GM12878 (cell line): Measurements from ENCODE around the gene DNAJC18. TPM values are rescaled to one million over a fixed set of nuclear protein-coding genes. Genes with fewer than 3 reads are reported as not detected.

ENCODE experiments used
- ATF2 ChIP-seq: IDR thresholded peaks from 2 replicates; pipeline ENCODE4 v1.6.1; 2012; ENCODE audit warnings: low read length, inconsistent platforms
- ATF7 ChIP-seq: fragments of 450-650 bp; IDR thresholded peaks from 2 replicates; pipeline ENCODE4 v1.6.1; 2016; ENCODE audit warnings: low read depth, mild to moderate bottlenecking
- BMI1 ChIP-seq: fragments of 450-650 bp; IDR thresholded peaks from 2 replicates; pipeline ENCODE4 v1.6.1; 2016; ENCODE audit warnings: mild to moderate bottlenecking, moderate library complexity, borderline replicate concordance
- CHD4 ChIP-seq: fragments of 200-600 bp; sonication (generic); IDR thresholded peaks from 2 replicates; pipeline ENCODE4 v1.6.1; 2016; ENCODE audit warnings: mild to moderate bottlenecking
- ETV6 ChIP-seq, 2 experiments: fragments of 450-650 bp in 1 of 2; IDR thresholded peaks in 1 of 2; conservative IDR thresholded peaks in 1 of 2; 2 replicates each; pipeline ENCODE4 v1.6.1; 2014; ENCODE audit warnings: antibody characterized with exemption in 1 of 2, borderline replicate concordance in 1 of 2, low read depth in 1 of 2, mild to moderate bottlenecking in 1 of 2, moderate library complexity in 1 of 2
- FOS ChIP-seq: IDR thresholded peaks from 3 replicates; pipeline ENCODE4 v1.6.1; 2011; ENCODE audit warnings: borderline replicate concordance; ENCODE audit not compliant: insufficient read length; ENCODE audit errors: extremely low read depth
- GABPA ChIP-seq: IDR thresholded peaks from 2 replicates; pipeline ENCODE4 v1.6.1; 2014; ENCODE audit warnings: antibody characterized with exemption, low read depth, mild to moderate bottlenecking, inconsistent platforms
- KAT2A ChIP-seq: conservative IDR thresholded peaks from 2 replicates; pipeline ENCODE4 v1.6.1; 2011; ENCODE audit warnings: low read depth, low read length; ENCODE audit not compliant: control insufficient read depth
- LARP7 ChIP-seq: fragments of 450-650 bp; IDR thresholded peaks from 2 replicates; pipeline ENCODE4 v1.6.1; 2017; ENCODE audit warnings: mild to moderate bottlenecking
- NFXL1 ChIP-seq: fragments of 450-650 bp; IDR thresholded peaks from 2 replicates; pipeline ENCODE4 v1.6.1; 2017; ENCODE audit warnings: antibody characterized with exemption, mild to moderate bottlenecking, borderline replicate concordance
- PAX5 ChIP-seq: IDR thresholded peaks from 2 replicates; pipeline ENCODE4 v1.6.1; 2011; ENCODE audit warnings: low read depth, low read length, borderline replicate concordance
- POLR2A ChIP-seq: IDR thresholded peaks from 2 replicates; pipeline ENCODE4 v1.6.1; 2011; ENCODE audit warnings: low read depth, mild to moderate bottlenecking, low read length
- PRDM15 ChIP-seq: fragments of 450-650 bp; formaldehyde crosslinking; IDR thresholded peaks from 2 replicates; pipeline ENCODE4 v1.4.0; 2020; ENCODE audit warnings: mild to moderate bottlenecking, moderate library complexity
- RAD51 ChIP-seq: fragments of 450-650 bp; IDR thresholded peaks from 2 replicates; pipeline ENCODE4 v1.6.1; 2016; ENCODE audit warnings: moderate library complexity, mild to moderate bottlenecking, inconsistent platforms
- RBBP5 ChIP-seq: fragments of 200-600 bp; sonication (generic); conservative IDR thresholded peaks from 2 replicates; pipeline ENCODE4 v1.6.1; 2016
- REST ChIP-seq: IDR thresholded peaks from 2 replicates; pipeline ENCODE4 v1.6.1; 2012; ENCODE audit warnings: mild to moderate bottlenecking, low read depth, low read length
- RUNX3 ChIP-seq: IDR thresholded peaks from 2 replicates; pipeline ENCODE4 v1.6.1; 2012; ENCODE audit warnings: low read length, inconsistent platforms
- SMC3 ChIP-seq: IDR thresholded peaks from 2 replicates; pipeline ENCODE4 v1.6.1; 2011; ENCODE audit warnings: low read length, improper control_type of control experiment, borderline replicate concordance
- SRF ChIP-seq, 2 experiments: IDR thresholded peaks; 2 replicates each; pipeline ENCODE4 v1.6.1; 2011; ENCODE audit warnings: low read depth in 2 of 2, low read length in 2 of 2, mild to moderate bottlenecking in 1 of 2, moderate library complexity in 1 of 2
- WRNIP1 ChIP-seq: IDR thresholded peaks from 2 replicates; pipeline ENCODE4 v1.6.1; 2011; ENCODE audit warnings: low read depth, low read length, improper control_type of control experiment, borderline replicate concordance
- ZBED1 ChIP-seq: IDR thresholded peaks from 2 replicates; pipeline ENCODE4 v1.6.1; 2016; ENCODE audit warnings: borderline replicate concordance
- ZNF217 ChIP-seq: fragments of 450-650 bp; IDR thresholded peaks from 2 replicates; pipeline ENCODE4 v1.6.1; 2017; ENCODE audit warnings: antibody characterized with exemption, mild to moderate bottlenecking
- polyA plus RNA-seq, 11 experiments: library from polyadenylated mRNA; depleted of rRNA in 4 of 11; unstranded in 6 of 11; stranded (reverse) in 5 of 11; fragments of >200 nt; fragmentation: Nextera tagmentation in 4 of 11; fragmentation: Illumina TruSeq in 1 of 11; extraction: Ambion mirVana in 4 of 11; extraction: Trizol in 1 of 11; gene quantifications; 1 replicate in 1 of 11; 2 replicates in 10 of 11; pipeline versions ENCODE4 v1.2.1 to v1.2.3, GENCODE V29; 2011 to 2016; ENCODE audit warnings: inconsistent platforms in 2 of 11, missing spikeins in 2 of 11, low read depth in 1 of 11
- total RNA-seq, 4 experiments: library from RNA; depleted of rRNA in 3 of 4; stranded (reverse); fragments of >200 nt in 3 of 4; fragmentation: Illumina TruSeq in 1 of 4; extraction: Trizol in 1 of 4; gene quantifications; 2 replicates each; pipeline versions ENCODE4 v1.2.1 to v1.2.3, GENCODE V29; 2013 to 2021

DNAJC18 gene
- total and polyA plus RNA-seq, 10 of the 15 experiments (the other 5 are each of a cell fraction or from before 2014, with no cell fraction given): 6.4 to 26.7 (median 17.7) TPM

- no peak for TF ChIP-seq WRNIP1
- TF ChIP-seq ZNF217: no peak; the same call in 1 of the 2 replicates
- no peak for TF ChIP-seq ATF2
- no peak for TF ChIP-seq ATF7
- no peak for TF ChIP-seq GABPA
- no peak for TF ChIP-seq BMI1
- TF ChIP-seq LARP7: peak; percentile 57
- TF ChIP-seq KAT2A: no peak
- TF ChIP-seq PRDM15 (CRISPR knock-in tag): no peak
- TF ChIP-seq SRF (IDR thresholded peaks at IDR 0.05; ENCODE audit: low read depth in 2 of 2, low read length in 2 of 2): 0 out of 4 replicates have a peak, but pooled peaks of 1 of the 2 experiments have one; percentile 4
- no peak for TF ChIP-seq ZBED1
- no peak for TF ChIP-seq NFXL1
- TF ChIP-seq CHD4: no peak
- TF ChIP-seq RUNX3: no peak
- TF ChIP-seq RAD51: no peak
- TF ChIP-seq RBBP5: no peak
- no peak for TF ChIP-seq PAX5
- peak in 1 of 2 experiments; percentile 42; a peak in 1 of 4 replicates for TF ChIP-seq ETV6 (conservative IDR thresholded peaks at IDR 0.05 in 1 of 2, IDR thresholded peaks at IDR 0.05 in 1 of 2; ENCODE audit: borderline replicate concordance in 1 of 2, low read depth in 1 of 2)
- TF ChIP-seq POLR2A: no peak
- TF ChIP-seq SMC3: peak; percentile 40; the same call in 1 of the 2 replicates
- no peak for TF ChIP-seq FOS
- no peak for TF ChIP-seq REST
These were observed 46.4 kb downstream of the DNAJC18 start (continued) for GRCh38 chr5:139392678-139393496.
